IPS-15b (cell line): Measurements from ENCODE around the gene CPN2.

ENCODE experiments used
- H3K27me3 ChIP-seq: one replicate; pipeline ENCODE4 v1.6.1; 2013; ENCODE audit warnings: low read length; ENCODE audit not compliant: control insufficient read depth, insufficient read depth
- H3K36me3 ChIP-seq: one replicate; pipeline ENCODE4 v1.6.1; 2013; ENCODE audit warnings: low read length; ENCODE audit not compliant: control insufficient read depth, insufficient read depth
- H3K4me1 ChIP-seq: one replicate; pipeline ENCODE4 v1.6.1; 2013; ENCODE audit warnings: mild to moderate bottlenecking, low read length; ENCODE audit not compliant: control insufficient read depth, insufficient read depth
- H3K4me3 ChIP-seq: one replicate; pipeline ENCODE4 v1.5.1; 2013; ENCODE audit warnings: low read depth, low read length
- H3K9ac ChIP-seq: one replicate; pipeline ENCODE4 v1.6.1; 2013; ENCODE audit warnings: low read depth, mild to moderate bottlenecking, low read length
- H3K9me3 ChIP-seq: one replicate; pipeline ENCODE4 v1.6.1; 2013; ENCODE audit warnings: mild to moderate bottlenecking, low read length; ENCODE audit not compliant: control insufficient read depth, insufficient read depth

The CPN2 gene

GRCh38 chr3:194324823-194325327, 26.3 kb downstream of the CPN2 start:
- H3K4me3 ChIP-seq, result no peak overlapping the region
- no peaks in the 10 kb centered on the region for H3K27me3 ChIP-seq
- H3K4me1 ChIP-seq, result no peaks in the 10 kb centered on the region
- H3K36me3 ChIP-seq, result no peaks in the 10 kb centered on the region
- H3K9me3 ChIP-seq, result no peaks in the 10 kb centered on the region
- H3K9ac ChIP-seq, result no peak overlapping the region

- no peaks in the 10 kb centered on the region for H3K9me3 ChIP-seq
- H3K4me3 ChIP-seq, result no peak overlapping the region
- no peaks in the 10 kb centered on the region for H3K27me3 ChIP-seq
- no peaks in the 10 kb centered on the region for H3K36me3 ChIP-seq
- no peak overlapping the region for H3K9ac ChIP-seq
- H3K4me1 ChIP-seq, result no peaks in the 10 kb centered on the region
Observed at GRCh38 chr3:194323785-194324735, 27.1 kb downstream of the CPN2 start.

- H3K36me3 ChIP-seq, result peaks cover 3% of the 10 kb centered on the region
- no peaks in the 10 kb centered on the region for H3K4me1 ChIP-seq
- H3K9me3 ChIP-seq, result peaks cover 6% of the 10 kb centered on the region
- H3K27me3 ChIP-seq, result no peaks in the 10 kb centered on the region
- no peak overlapping the region for H3K4me3 ChIP-seq
- H3K9ac ChIP-seq, result no peak overlapping the region
Observed at GRCh38 chr3:194322678-194323211, 28.4 kb downstream of the CPN2 start.

GRCh38 chr3:194321693-194322640, 29.2 kb downstream of the CPN2 start:
- no peak overlapping the region for H3K4me3 ChIP-seq
- peaks cover 6% of the 10 kb centered on the region for H3K9me3 ChIP-seq
- H3K9ac ChIP-seq, result no peak overlapping the region
- H3K36me3 ChIP-seq, result peaks cover 3% of the 10 kb centered on the region
- peaks cover 8% of the 10 kb centered on the region for H3K27me3 ChIP-seq
- H3K4me1 ChIP-seq, result no peaks in the 10 kb centered on the region

GRCh38 chr3:194320744-194321243, 30.3 kb downstream of the CPN2 start:
- H3K36me3 ChIP-seq, result peaks cover 3% of the 10 kb centered on the region
- no peak overlapping the region for H3K4me3 ChIP-seq
- H3K27me3 ChIP-seq, result peaks cover 16% of the 10 kb centered on the region
- H3K9ac ChIP-seq, result no peak overlapping the region
- H3K4me1 ChIP-seq, result no peaks in the 10 kb centered on the region
- H3K9me3 ChIP-seq, result peaks cover 6% of the 10 kb centered on the region

GRCh38 chr3:194320100-194320499, 31.0 kb downstream of the CPN2 start:
- no peaks in the 10 kb centered on the region for H3K4me1 ChIP-seq
- H3K9ac ChIP-seq, result no peak overlapping the region
- no peak overlapping the region for H3K4me3 ChIP-seq
- H3K9me3 ChIP-seq, result peaks cover 6% of the 10 kb centered on the region
- H3K27me3 ChIP-seq, result peaks cover 16% of the 10 kb centered on the region
- H3K36me3 ChIP-seq, result peaks cover 3% of the 10 kb centered on the region

GRCh38 chr3:194318511-194319161, 32.5 kb downstream of the CPN2 start:
- peaks cover 26% of the 10 kb centered on the region for H3K27me3 ChIP-seq

GRCh38 chr3:194316918-194317317, 34.2 kb downstream of the CPN2 start:
- peaks cover 8% of the 10 kb centered on the region for H3K4me1 ChIP-seq
- peaks cover 3% of the 10 kb centered on the region for H3K36me3 ChIP-seq
- no peak overlapping the region for H3K4me3 ChIP-seq
- H3K9ac ChIP-seq, result no peak overlapping the region
- peaks cover 32% of the 10 kb centered on the region for H3K27me3 ChIP-seq
- peaks cover 6% of the 10 kb centered on the region for H3K9me3 ChIP-seq

More at GRCh38 chr3:194318511-194319161, 32.5 kb downstream of the CPN2 start:
- no peak overlapping the region for H3K9ac ChIP-seq
- H3K9me3 ChIP-seq, result peaks cover 6% of the 10 kb centered on the region
- peaks cover 3% of the 10 kb centered on the region for H3K36me3 ChIP-seq
- H3K4me3 ChIP-seq, result no peak overlapping the region
- peaks cover 3% of the 10 kb centered on the region for H3K4me1 ChIP-seq

GRCh38 chr3:194315965-194316361, 35.2 kb downstream of the CPN2 start:
- H3K4me1 ChIP-seq, result peaks cover 8% of the 10 kb centered on the region
- H3K9me3 ChIP-seq, result peaks cover 6% of the 10 kb centered on the region
- H3K27me3 ChIP-seq, result peaks cover 40% of the 10 kb centered on the region
- H3K4me3 ChIP-seq, result peak overlapping the region; percentile 35
- no peak overlapping the region for H3K9ac ChIP-seq
- H3K36me3 ChIP-seq, result peaks cover 3% of the 10 kb centered on the region

GRCh38 chr3:194315088-194315964, 35.8 kb downstream of the CPN2 start:
- H3K4me3 ChIP-seq, result peak overlapping the region; percentile 40
- peaks cover 8% of the 10 kb centered on the region for H3K4me1 ChIP-seq

More at GRCh38 chr3:194315088-194315964, 35.8 kb downstream of the CPN2 start:
- H3K36me3 ChIP-seq, result peaks cover 3% of the 10 kb centered on the region
- H3K9ac ChIP-seq, result no peak overlapping the region
- H3K9me3 ChIP-seq, result peaks cover 6% of the 10 kb centered on the region
- peaks cover 40% of the 10 kb centered on the region for H3K27me3 ChIP-seq
